Breast epithelium (tissue), 3 donors: ENCODE data around the gene ALS2CL.

Experiments
- CTCF ChIP-seq, 3 donors: fragments of 450-650 bp; IDR thresholded peaks; one replicate each; pipeline ENCODE4 v1.5.1; 2016 to 2017; ENCODE audit warnings: antibody characterized with exemption in 3 of 3, mild to moderate bottlenecking in 3 of 3, moderate library complexity in 3 of 3
- POLR2A ChIP-seq: fragments of 450-650 bp; IDR thresholded peaks from one replicate; pipeline ENCODE4 v1.6.1; 2016; ENCODE audit warnings: antibody characterized with exemption, mild to moderate bottlenecking, moderate library complexity

GRCh38 chr3:46643701-46644100 is 49.8 kb downstream of the ALS2CL start:
- TF ChIP-seq CTCF (IDR thresholded peaks at IDR 0.05) (no peak), POLR2A (no peak)
